ENCODE measurements around the gene BRSK1. TPM values are rescaled to one million over a fixed set of nuclear protein-coding genes. Genes with fewer than 3 reads are reported as not detected.
A peak's percentile ranks its signal among the peaks of the same experiment; 100 is the strongest.

The BRSK1 gene
- total RNA-seq, 2 donors from 2014 or later: 0.95 to 1.3 TPM

DNA sequence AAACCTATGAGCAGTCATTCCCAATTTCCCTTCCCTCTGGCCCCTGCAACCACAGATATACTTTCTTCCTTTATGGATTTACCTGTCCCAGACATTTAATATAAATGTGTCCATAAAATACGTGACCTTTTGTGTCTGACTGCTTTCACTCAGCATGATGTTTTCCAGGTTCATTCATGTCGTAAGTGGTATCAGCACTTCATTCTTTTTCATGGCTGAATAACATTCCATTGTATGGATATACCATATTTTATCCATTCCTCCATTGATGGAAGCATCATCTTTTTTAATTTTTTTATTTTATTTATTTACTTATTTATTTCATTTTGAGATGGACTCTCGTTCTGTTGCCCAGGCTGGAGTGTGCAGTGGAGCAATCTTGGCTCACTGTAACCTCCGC, 17.0 kb upstream of the BRSK1 start:
- intact Hi-C loops (cut with DNase I, micrococcal nuclease): no loop called here

DNA sequence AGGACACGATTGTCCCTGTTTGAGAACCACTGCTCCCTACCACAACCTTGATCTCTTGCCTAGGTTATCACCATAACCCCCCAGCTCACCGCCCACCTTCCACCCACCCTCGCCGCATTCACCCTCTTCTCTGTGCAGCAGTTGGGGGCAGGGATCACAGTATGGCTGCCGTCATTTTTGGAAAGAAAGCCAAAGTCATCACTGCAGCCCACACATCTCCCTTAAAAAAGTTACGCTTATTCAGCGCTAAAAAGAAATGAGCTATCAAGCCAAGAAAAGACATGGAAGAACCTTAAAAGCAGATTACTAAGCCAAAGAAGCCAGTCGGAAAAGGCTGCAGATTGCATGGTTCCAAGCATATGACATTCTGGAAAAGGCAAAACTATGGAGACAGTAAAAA, 14.5 kb upstream of the BRSK1 start:
- DNase-seq (no peak), ATAC-seq (no peak)
- intact Hi-C loops (cut with DNase I, micrococcal nuclease): no loop called here

More for the DNA sequence above, 17.0 kb upstream of the BRSK1 start:
- ATAC-seq (no peak), DNase-seq (no peak)

DNA sequence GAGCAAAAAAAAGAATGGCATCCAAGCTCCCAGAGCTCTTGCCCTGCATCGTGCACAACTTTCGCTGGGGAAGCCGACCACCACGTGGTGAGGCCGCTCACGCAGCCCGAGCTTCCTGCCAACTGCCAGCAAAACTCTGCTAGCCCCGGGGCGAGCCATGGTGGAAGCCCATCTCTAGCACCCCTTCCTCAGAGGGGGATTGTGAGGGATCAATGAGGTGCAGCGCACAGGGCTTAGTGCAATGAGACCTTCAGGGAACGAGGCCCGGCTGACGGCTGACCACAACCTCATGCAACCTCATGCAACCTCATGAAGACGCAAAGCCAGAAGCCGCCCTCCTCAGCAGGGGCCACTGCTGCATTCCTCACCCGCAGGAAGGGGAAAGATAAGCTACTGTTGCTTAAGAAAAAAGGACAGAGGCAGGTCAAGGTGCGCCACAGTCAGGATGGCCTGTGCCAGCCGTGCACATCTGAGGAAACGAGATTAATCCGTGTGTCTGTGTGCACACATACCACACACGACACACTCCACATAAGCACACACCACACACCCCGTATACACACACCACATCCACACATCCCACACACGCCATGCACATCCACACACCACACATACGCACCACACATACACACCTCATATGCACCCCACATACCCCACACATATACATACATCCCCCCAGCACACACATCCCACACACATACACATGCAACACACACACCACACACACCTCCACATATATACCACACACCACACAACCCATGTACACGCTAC, 13.4 kb upstream of the BRSK1 start:
- DNase-seq (no peak), ATAC-seq (no peak)
- intact Hi-C loops (cut with DNase I, micrococcal nuclease): no loop called here

DNA sequence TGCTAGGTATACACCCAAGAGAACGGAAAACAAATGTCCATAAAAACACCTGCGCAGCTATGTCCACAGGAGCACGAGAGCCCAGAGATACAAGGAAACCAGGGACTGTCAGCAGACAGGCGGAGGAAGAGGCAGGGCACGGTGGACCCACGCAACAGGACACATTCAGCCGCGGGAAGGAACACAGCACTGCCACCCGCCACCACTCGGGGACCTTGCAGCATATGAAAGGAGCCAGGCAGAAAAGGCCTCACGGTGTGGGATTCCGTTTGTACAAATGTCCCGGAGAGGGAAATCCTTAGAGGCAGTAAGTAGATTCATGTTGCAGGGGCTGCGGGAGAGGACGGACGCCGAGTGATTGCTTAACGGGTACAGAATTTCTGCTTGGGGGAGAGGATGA, 11.7 kb upstream of the BRSK1 start:
- ATAC-seq: no peak

DNA sequence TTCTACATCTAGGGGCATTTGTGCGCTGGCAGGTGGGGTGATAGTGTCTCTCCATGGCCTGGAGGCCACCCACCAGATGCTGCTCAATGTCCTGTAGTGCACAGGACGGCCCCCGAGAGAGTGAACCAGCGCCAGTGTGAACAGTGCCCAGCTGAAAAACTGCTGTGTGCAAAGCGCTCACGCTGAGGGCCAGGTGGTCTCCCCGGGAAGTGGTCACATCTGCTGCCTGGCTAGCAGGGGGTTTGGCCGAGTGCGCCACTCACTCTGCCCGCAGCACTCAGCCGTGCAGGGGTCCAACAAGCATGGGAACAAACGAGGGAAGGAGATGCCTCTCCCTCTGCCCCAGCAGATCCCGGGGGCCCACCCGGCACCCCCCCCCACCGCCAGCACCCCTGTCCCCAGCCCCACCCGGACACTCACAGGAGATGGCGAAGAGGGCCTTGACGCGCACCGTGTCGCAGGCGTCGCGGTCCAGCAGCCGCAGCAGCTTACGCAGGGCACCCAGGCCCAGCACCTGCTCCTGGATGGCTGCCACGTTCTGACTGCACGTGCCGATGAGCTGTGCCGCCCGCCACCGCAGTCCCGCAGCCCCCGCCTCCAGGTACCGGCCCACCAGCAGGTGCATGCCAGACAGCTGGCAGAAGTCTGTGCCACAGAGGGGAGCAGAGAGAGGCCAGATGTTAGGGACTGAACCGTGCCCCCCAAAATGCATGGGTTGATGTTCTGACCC, 9.7 kb upstream of the BRSK1 start:
- intact Hi-C loops (cut with DNase I, micrococcal nuclease): no loop called here
- ATAC-seq (no peak), DNase-seq (no peak)

More for the DNA sequence above, 11.7 kb upstream of the BRSK1 start:
- intact Hi-C loops (cut with DNase I, micrococcal nuclease): no loop called here
- DNase-seq: no peak

DNA sequence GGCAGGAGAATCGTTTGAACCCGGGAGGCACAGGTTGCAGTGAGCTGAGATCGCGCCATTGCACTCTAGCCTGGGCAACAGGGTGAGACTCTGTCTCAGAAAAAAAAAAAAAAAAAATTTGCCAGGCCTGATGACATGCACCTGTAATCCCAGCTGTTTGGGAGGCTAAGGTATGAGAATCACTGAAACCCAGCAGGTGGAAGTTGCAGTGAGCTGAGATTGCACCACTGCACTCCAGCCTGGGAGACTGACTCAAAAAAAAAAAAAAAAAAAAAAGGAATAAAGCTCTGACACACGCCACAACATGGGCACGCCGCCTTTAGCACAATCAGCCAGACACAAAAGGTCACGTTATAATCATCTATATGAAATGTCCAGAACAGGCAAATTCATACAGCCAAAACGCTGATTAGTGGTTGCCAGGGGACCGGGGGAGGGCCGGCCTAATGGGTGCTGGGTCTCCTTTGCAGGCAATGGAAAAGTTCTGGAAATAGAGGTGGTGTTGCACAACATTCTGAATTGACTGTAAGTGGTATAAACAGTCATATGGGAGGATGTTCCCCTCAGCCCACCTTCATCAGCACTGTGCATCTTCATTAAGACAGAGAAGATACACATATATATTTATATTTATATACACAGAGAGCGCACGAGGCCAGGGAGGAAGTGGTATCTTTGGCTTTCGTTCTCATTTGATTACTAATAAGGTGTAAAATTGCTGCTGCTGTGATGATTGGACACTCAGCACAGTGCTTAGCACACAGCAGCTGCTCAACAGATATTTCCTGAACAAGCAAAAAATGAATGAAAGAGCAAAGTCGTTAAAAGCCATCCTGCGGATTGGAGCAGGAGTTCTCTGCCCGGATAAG, 7.7 kb upstream of the BRSK1 start:
- ATAC-seq (no peak), DNase-seq (no peak)
- intact Hi-C loops (cut with DNase I, micrococcal nuclease): no loop called here

DNA sequence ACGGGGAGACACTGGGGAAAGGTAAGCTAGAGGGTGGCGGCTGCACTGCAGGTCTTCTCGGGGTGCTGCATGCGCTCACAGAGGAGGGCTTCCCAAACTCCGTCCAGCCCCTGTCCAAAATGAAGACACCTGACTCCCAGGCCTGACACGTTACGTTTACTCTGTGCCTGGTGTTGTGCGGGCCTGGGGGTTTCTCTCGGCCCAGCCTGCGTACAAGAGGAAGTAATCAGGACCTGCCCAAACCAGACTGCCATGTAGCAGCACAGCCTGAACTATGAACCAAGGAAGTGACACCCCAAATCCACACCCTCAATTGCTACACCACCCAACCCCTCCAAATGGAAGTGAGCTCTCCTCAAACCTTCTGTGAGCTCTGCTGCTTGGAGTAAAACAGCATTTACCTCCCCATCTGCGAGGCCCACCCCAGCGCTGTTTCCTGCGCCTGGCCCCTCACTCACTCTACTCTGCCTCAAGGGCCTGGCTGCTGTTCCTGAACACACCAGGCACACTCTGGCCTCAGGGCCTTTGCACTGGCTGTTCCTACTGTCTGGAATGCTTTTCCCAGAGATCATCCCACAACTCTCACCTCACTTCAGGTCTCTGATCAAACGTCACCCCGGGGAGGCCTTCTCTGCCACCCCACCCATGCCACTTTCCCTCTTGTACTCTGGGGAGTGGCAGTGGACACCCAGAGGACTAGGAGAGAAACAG, 6.9 kb upstream of the BRSK1 start:
- DNase-seq (no peak), ATAC-seq (peak; percentile 30)
- intact Hi-C loops (cut with DNase I, micrococcal nuclease): no loop called here

DNA sequence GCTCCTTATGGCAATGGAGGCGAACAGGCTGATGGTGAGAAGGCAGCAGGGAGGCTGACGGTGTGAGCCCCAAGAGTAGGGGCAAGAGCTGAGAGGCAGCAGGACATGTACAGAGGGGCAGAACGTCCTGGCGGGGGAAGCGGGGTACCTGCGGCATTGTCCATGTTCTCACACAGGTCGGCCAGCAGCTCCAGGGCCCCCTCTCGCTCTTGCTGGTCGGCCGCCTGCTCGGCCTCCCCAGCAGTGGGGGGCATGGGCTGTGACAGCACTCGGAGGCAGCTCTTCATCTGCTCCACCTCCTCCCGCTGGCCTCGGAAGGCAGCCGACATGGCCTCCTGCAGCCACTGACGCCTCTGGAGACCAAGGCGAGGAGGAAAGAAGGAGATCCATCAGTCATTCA, 6.3 kb upstream of the BRSK1 start:
- no peak for ATAC-seq
- no peak for DNase-seq

DNA sequence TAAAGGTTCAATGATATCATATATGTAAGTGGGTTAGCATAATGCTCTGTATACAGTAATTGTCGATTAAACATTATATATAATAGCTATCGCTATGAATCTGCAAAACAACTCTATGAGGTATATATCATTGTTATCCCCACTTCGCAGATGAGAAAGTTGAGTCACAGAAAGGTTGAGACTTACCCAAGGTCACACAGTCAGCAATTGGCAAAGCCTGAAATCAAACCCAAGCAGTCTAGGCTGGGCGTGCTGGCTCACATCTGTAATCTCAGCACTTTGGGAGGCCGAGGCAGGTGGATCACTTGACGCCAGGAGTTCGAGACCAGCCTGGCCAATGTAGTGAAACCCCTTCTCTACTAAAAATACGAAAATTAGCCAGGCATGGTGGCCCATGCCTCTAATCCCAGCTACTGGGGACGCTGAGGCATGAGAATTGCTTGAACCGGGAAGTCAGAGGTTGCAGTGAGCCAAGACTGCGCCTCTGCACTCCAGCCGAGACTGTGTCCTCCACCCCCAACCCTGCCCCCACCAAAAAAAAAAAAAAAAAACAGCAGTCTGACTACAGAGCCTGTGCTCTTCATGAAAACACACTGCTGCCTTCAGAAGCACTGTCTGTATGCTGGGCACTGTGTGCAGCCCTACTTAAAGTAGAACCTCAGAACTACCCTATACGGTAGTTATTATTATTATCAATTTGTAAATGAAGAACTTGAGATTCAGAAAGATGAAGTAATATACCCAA, 5.2 kb upstream of the BRSK1 start:
- intact Hi-C loops (cut with DNase I, micrococcal nuclease): no loop called here
- DNase-seq: no peak
- ATAC-seq: no peak

More for the DNA sequence above, 6.3 kb upstream of the BRSK1 start:
- intact Hi-C loops (cut with DNase I, micrococcal nuclease): no loop called here

DNA sequence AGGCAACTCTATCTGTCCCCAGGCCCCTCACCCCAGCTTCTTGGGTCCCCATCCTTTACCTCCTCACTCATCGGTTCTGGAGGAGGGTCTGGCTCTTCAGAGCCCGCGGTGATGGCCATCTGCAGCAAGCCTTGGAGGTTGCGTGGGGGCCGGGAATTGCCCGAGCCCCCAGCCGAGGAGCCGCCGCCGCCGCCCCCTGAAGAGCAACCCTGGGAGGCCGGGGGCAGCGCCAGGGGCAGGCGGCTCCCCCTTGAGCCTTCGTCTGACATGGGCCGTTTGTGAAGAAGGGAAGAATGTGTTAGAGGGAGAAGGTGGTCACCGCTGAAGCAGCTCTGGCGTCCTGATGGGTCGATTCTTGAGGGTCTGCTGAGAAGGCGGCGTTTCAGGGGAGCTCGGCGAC, 4.5 kb upstream of the BRSK1 start:
- no peak for ATAC-seq
- no peak for DNase-seq
- intact Hi-C loops (cut with DNase I, micrococcal nuclease): no loop called here

DNA sequence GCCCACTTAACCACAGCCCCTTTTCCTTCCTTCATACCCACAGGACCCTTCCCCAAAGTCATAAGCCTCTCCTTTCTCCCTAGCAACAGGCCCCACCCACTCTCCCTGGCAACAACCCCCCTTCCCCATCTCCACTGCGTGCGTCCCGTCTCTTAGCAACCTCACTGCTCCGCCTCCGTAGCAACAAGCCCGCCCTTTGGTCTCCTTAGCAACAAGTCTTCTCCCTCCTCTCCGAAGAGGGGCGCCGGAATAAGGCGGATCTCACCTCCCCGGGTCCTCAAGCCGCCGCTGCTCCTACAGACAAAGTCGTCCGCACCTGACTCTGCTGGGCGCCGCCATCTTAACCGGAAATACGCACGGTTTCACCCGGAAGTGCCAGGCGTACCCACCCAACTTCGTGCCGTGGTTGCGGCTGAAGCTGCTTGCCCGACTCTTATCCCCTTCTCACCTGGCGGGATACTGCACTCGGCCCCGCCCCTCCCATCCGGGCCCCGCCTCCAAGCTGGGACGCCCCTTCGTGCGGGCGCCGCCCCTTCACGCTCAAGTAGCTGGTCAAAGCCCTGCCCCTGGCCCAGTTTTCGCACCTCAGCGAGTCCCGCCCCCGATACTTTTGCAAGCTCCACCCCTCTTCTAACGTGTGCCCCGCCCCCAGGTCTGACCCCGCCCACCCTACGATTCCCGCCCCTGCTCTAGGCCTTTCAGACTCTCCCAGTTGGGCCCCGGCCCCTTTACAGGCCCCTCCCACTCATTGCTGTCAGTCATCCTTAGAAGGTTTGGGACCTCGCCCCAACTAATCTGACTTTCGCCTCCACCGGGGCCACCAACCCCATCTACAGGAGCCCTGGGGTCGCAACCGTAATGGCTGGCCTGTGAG, 3.8 kb upstream of the BRSK1 start, which contains the start of gene HSPBP1:
TSS of gene HSPBP1 (minus strand) at position 341 of the 874 bp plus-strand sequence. CDS start 502 bp downstream, outside the sequence.
- peak; percentile 96 to 97 for DNase-seq
- intact Hi-C loops (cut with DNase I, micrococcal nuclease): no loop called here
- peak; percentile 93 for ATAC-seq

DNA sequence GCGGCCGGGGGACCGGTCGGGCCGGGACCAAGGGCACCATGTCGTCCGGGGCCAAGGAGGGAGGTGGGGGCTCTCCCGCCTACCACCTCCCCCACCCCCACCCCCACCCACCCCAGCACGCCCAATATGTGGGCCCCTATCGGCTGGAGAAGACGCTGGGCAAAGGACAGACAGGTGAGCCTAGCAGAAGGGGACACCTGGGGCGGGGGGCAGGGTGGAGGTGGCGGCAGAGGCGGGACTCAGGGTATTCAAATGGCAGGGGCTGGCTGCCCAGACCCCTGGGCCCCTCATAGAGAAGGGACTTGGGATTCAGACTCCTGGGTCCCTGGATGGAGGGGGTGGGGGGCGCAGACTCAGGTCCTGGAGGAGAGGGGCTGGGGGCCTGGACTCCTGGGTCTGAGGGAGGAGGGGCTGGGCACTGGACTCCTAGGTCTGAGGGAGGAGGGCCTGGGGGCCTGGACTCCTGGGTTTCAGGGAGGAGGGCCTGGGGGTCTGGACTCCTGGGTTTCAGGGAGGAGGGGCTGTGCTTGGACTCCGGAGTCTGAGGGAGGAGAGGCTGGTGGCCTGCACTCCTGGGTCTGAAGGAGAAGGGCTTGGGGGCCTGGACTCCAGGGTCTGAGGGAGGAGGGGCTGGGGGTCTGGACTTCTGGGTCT, 735 bp downstream of the BRSK1 start:
- DNase-seq: no peak
- no peak for ATAC-seq
- intact Hi-C loops (cut with DNase I, micrococcal nuclease): no loop called here

DNA sequence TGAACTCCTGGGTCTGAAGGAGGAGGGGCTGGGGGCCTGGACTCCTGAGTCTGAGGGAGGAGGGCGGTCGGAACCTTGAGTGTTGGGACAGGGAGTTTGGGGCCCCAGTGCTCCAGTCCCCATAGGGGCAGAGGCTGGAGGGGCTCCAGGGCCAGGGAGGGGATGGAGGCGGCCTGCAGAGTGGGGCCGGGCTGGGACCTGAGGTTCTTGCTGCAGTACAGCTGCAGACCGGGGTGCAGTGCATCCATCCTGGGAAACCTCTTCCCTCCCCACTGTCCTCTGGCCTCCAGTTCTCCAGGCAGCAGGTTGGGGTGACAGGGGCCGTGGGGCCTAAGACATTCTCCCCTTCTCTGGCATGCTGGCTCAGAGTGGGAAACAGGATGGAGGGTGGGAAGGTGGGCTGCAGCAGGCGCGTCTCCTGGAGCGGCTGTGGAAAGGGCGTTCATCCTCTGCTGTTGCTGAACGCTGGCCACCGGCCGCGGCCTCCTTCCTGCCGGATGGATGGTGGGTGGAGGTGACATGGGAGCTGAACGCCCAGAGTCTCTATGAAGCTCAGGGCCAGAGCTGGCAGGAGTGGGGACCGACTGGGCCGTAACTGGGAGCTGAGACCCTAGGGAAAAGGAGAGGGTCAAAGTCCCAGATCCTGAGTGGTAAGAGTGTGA, 1.6 kb downstream of the BRSK1 start:
- ATAC-seq (no peak), DNase-seq (no peak)
- intact Hi-C loops (cut with DNase I, micrococcal nuclease): no loop called here

DNA sequence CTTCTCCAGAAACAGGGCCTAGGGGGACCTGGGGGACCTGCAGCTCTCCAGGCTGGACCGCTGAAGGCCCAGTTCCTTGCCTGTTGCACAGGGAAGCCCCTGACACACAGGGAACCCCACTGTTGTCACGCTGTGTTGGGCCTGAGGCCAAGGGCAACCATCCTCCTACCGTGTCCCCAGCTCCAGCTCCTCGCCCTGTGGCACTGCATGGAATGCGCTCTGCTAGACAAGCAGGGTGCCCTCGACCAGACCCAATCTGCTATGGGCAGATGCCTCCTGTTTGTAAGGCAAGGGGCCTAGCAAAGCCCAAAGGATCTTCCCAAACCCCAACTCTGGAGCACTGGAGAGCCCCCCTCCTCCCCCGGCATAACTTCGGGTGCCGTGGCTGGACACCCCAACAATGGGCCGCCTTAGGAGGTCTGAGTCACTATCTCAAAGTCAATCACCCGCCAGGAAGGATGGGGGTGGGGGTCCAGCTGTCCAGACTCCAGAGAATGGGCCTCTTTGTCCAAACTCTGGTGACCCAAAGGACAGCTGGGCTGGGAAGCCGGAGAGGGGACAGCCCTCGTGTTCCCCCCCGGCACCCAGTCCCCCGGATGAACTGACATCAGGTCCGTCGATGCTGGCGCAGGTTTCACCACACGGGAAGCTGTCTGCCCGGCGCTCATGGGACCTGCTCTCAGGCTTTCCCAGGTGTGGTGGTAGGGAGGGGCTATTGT, 3.7 kb downstream of the BRSK1 start:
- intact Hi-C loops (cut with DNase I, micrococcal nuclease): no loop called here
- ATAC-seq (no peak), DNase-seq (no peak)

DNA sequence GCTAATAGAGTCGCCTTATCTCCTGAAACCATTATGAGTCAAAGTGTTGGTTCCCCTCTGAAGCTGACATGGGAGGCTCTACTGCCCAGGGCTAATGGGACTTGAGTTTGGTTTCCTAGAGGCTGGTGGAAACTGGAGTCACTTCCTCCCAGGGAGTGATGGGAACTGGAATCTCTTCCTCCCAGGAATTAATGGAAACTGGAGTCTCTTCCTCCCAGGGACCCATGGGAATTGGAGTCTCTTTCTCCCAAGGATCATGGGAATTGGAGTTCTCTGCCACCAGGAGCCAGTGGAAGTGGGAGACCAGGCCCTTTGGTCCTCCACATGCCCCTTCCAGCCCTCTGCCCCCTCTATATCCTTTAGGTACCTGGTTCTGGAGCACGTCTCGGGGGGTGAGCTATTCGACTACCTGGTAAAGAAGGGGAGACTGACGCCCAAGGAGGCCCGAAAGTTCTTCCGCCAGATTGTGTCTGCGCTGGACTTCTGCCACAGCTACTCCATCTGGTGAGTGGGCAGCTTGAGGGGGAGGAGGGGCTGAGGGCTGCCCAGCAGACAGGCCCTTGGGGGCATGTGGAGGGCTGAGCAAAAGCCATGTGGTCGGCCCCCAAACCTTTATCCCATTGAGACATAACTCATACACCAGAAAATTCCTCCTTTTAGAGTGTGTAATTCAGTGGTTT, 5.5 kb downstream of the BRSK1 start:
- ATAC-seq: no peak
- no peak for DNase-seq
- intact Hi-C loops (cut with DNase I, micrococcal nuclease): no loop called here

All from left colon (tissue), 2 donors.